ENCODE data around the gene MUC22.
"Not testable (repeated sequence)": the region's sequence is repeated elsewhere in the genome, so short reads cannot be mapped to it uniquely, and the experiment has no call there.

Gene MUC22

GRCh38 chr6:31010393-31011060, at the start of gene MUC22:
TSS of gene MUC22 (plus strand) at chr6:31010474. CDS start at chr6:31010707, 233 bp downstream.
- DNase-seq (ENCODE audit: low spot score), result no peak

GRCh38 chr6:30960907-30961673, 49.2 kb upstream of the MUC22 start:
- no peak for DNase-seq (ENCODE audit: low spot score)

GRCh38 chr6:30962716-30963115, 47.6 kb upstream of the MUC22 start:
- no peak for DNase-seq (ENCODE audit: low spot score)

GRCh38 chr6:30963641-30964040, 46.6 kb upstream of the MUC22 start:
- DNase-seq (ENCODE audit: low spot score), result no peak

- no peak for DNase-seq (ENCODE audit: low spot score)
Measured at GRCh38 chr6:30964075-30964474, 46.2 kb upstream of the MUC22 start.

GRCh38 chr6:30965140-30965601, 45.1 kb upstream of the MUC22 start:
- DNase-seq (ENCODE audit: low spot score), result no peak

GRCh38 chr6:30966154-30966553, 44.1 kb upstream of the MUC22 start:
- no peak for DNase-seq (ENCODE audit: low spot score)

- not testable (repeated sequence) for DNase-seq (ENCODE audit: low spot score)
Measured at GRCh38 chr6:30969171-30969570, 41.1 kb upstream of the MUC22 start.

- no peak for DNase-seq (ENCODE audit: low spot score)
Measured at GRCh38 chr6:30970946-30971345, 39.3 kb upstream of the MUC22 start.

- DNase-seq (ENCODE audit: low spot score), result no peak
Measured at GRCh38 chr6:30972816-30973215, 37.5 kb upstream of the MUC22 start.

- DNase-seq (ENCODE audit: low spot score), result no peak
Measured at GRCh38 chr6:30974490-30975252, 35.6 kb upstream of the MUC22 start.

GRCh38 chr6:30979141-30979540, 31.1 kb upstream of the MUC22 start:
- no peak for DNase-seq (ENCODE audit: low spot score)

- no peak for DNase-seq (ENCODE audit: low spot score)
Measured at GRCh38 chr6:30979690-30980089, 30.6 kb upstream of the MUC22 start.

GRCh38 chr6:30981942-30982772, 28.1 kb upstream of the MUC22 start:
- no peak for DNase-seq (ENCODE audit: low spot score)

GRCh38 chr6:30983439-30983838, 26.8 kb upstream of the MUC22 start, which contains the start of gene MUC21:
TSS of gene MUC21 (plus strand) at chr6:30983718. CDS start at chr6:30983959, 241 bp downstream.
- no peak for DNase-seq (ENCODE audit: low spot score)

- DNase-seq (ENCODE audit: low spot score), result no peak
Measured at GRCh38 chr6:30985490-30985889, 24.8 kb upstream of the MUC22 start.

- no peak for DNase-seq (ENCODE audit: low spot score)
Measured at GRCh38 chr6:30987304-30987703, 23.0 kb upstream of the MUC22 start.

- DNase-seq (ENCODE audit: low spot score), result no peak
Measured at GRCh38 chr6:30988209-30988825, 22.0 kb upstream of the MUC22 start.

- DNase-seq (ENCODE audit: low spot score), result no peak
Measured at GRCh38 chr6:30990422-30991086, 19.7 kb upstream of the MUC22 start.

GRCh38 chr6:30991891-30992290, 18.4 kb upstream of the MUC22 start:
- no peak for DNase-seq (ENCODE audit: low spot score)

GRCh38 chr6:30997301-30997700, 13.0 kb upstream of the MUC22 start:
- DNase-seq (ENCODE audit: low spot score), result no peak
